ENCODE measurements around the gene PNRC1. TPM values are rescaled to one million over a fixed set of nuclear protein-coding genes. Genes with fewer than 3 reads are reported as not detected.
"Not testable (repeated sequence)": the region's sequence is repeated elsewhere in the genome, so short reads cannot be mapped to it uniquely, and the experiment has no call there.

Gene PNRC1
- total RNA-seq, 1 donor from 2014 or later = 93.2 TPM

DNA sequence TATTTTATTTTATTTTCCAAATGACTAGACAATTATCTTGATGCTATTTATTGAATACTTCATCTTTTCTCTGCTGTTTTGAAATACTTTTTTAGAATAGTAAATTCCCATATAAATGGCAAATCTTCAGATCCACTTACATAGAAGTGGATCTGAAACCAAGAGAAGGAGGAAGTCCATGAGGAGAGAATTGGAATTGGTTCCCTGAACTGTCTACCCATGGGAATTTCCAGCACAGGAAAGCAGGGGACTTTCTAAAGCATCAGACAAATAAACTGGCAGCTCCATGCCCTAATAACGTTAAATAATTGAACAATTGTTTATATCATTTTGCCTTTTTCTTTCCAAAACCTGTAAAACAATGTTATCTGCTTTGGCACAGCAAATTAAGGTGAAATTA lies 47.1 kb upstream of the PNRC1 start:
- no peak for FAIRE-seq
- H3K36me3 Mint-ChIP-seq (ENCODE audit: low read depth, unreplicated experiment) = peaks cover 3% of the 10 kb centered on the region

DNA sequence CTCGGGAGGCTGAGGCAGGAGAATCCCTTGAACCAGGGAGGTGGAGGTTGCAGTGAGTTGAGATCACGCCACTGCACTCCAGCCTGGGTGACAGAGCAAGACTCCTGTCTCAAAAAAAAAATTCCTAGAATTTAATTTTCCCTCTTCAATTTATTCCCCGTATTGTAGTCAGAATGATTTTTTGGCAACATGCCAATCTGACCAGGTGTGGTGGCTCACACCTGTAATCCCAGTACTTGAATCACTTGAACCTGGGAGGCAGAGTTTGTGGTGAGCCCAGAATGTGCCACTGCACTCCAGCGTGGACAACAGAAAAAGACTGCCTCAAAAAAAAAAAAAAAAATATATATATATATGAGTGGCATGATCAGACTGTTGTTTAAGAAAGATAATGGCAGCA lies 46.4 kb upstream of the PNRC1 start:
- H3K4me3 ChIP-seq (ENCODE audit: insufficient read depth, low read depth, low read length); H3K27me3 Mint-ChIP-seq (ENCODE audit: low read depth, unreplicated experiment); H3K9ac ChIP-seq (ENCODE audit: low read length); H3K27ac Mint-ChIP-seq (ENCODE audit: unreplicated experiment); H3K27ac ChIP-seq (ENCODE audit: low read depth, low read length); H3K9me3 ChIP-seq (ENCODE audit: insufficient read depth, low read depth, low read length); FAIRE-seq; H3K36me3 ChIP-seq (ENCODE audit: insufficient read depth, low read length); H3K27me3 ChIP-seq (ENCODE audit: insufficient read depth, low read length); H2AFZ ChIP-seq (ENCODE audit: low read depth, low read length); H3K79me2 ChIP-seq (ENCODE audit: insufficient read depth, low read length); H3K4me3 Mint-ChIP-seq (ENCODE audit: unreplicated experiment); DNase-seq (ENCODE audit: low read depth); H4K20me1 ChIP-seq (ENCODE audit: insufficient read depth, low read length); H3K4me2 ChIP-seq (ENCODE audit: low read length); H3K36me3 Mint-ChIP-seq (ENCODE audit: low read depth, unreplicated experiment): not testable (repeated sequence)
- Mint-ChIP-seq H3K9me3 (ENCODE audit: unreplicated experiment) (peaks cover 17% of the 10 kb centered on the region), H3K4me1 (ENCODE audit: low read depth, unreplicated experiment) (peaks cover 15% of the 10 kb centered on the region)
- peaks cover 12% of the 10 kb centered on the region for H3K4me1 ChIP-seq (ENCODE audit: insufficient read depth, low read length)

More for the DNA sequence above, 47.1 kb upstream of the PNRC1 start:
- no peaks in the 10 kb centered on the region for H3K27me3 Mint-ChIP-seq (ENCODE audit: low read depth, unreplicated experiment)
- Histone ChIP-seq H3K79me2 (ENCODE audit: insufficient read depth, low read length) (no peaks in the 10 kb centered on the region), H3K9ac (ENCODE audit: low read length) (no peak overlapping the region), H3K9me3 (ENCODE audit: insufficient read depth, low read depth, low read length) (peaks cover 2% of the 10 kb centered on the region), H3K27ac (ENCODE audit: low read depth, low read length) (no peak overlapping the region), H3K27me3 (ENCODE audit: insufficient read depth, low read length) (no peaks in the 10 kb centered on the region), H3K36me3 (ENCODE audit: insufficient read depth, low read length) (no peaks in the 10 kb centered on the region), H3K4me2 (ENCODE audit: low read length) (no peak overlapping the region), H2AFZ (ENCODE audit: low read depth, low read length) (no peak overlapping the region), H4K20me1 (ENCODE audit: insufficient read depth, low read length) (no peaks in the 10 kb centered on the region), H3K4me1 (ENCODE audit: insufficient read depth, low read length) (peaks cover 12% of the 10 kb centered on the region), H3K4me3 (ENCODE audit: insufficient read depth, low read depth, low read length) (no peak overlapping the region)
- no peak overlapping the region for H3K4me3 Mint-ChIP-seq (ENCODE audit: unreplicated experiment)
- peaks cover 15% of the 10 kb centered on the region for H3K4me1 Mint-ChIP-seq (ENCODE audit: low read depth, unreplicated experiment)
- peaks cover 12% of the 10 kb centered on the region for H3K9me3 Mint-ChIP-seq (ENCODE audit: unreplicated experiment)
- no peak overlapping the region for H3K27ac Mint-ChIP-seq (ENCODE audit: unreplicated experiment)
- TF ChIP-seq, protein P1, sequence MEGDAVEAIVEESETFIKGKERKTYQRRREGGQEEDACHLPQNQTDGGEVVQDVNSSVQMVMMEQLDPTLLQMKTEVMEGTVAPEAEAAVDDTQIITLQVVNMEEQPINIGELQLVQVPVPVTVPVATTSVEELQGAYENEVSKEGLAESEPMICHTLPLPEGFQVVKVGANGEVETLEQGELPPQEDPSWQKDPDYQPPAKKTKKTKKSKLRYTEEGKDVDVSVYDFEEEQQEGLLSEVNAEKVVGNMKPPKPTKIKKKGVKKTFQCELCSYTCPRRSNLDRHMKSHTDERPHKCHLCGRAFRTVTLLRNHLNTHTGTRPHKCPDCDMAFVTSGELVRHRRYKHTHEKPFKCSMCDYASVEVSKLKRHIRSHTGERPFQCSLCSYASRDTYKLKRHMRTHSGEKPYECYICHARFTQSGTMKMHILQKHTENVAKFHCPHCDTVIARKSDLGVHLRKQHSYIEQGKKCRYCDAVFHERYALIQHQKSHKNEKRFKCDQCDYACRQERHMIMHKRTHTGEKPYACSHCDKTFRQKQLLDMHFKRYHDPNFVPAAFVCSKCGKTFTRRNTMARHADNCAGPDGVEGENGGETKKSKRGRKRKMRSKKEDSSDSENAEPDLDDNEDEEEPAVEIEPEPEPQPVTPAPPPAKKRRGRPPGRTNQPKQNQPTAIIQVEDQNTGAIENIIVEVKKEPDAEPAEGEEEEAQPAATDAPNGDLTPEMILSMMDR (IDR thresholded peaks at IDR 0.05; ENCODE audit: insufficient read depth, low read depth, low read length) = no peak
- no peak for TF ChIP-seq EZH2 (IDR thresholded peaks at IDR 0.05; ENCODE audit: insufficient read depth, low read length)
- no peak for DNase-seq (ENCODE audit: low read depth)

DNA sequence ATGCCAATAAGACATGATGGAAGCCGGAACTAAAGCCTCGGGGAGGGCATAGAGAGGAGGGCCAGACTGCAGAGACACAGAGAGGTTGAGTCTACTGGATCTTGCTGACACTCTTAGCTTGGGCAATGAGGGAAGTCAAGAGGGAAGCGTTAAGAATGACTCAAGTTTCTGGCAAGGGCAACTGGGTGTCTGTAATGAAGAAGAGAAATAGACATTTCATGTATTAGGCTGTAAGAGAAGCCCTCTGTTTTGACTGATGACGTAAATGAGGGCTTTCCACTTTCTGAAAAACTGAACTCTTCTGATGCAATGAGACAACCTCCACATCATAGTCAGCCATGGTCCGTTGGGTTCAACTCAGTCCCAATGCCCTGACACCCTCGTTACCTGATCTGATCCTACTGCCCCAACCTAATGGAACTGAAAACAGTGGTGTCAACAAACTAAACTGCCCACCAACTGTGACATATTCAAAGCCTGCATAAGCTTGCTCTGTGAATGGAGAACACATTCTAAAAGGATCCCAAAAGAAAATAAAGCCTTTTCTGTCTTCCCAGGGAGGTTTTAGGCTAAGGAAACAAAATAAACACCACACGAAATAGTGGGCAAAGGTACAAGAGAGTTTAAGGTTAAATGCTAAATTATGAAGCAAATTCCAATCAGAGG lies 45.8 kb upstream of the PNRC1 start:
- H3K27ac Mint-ChIP-seq (ENCODE audit: unreplicated experiment) = no peak overlapping the region

More for the DNA sequence above, 45.8 kb upstream of the PNRC1 start:
- FAIRE-seq = no peak
- peak; percentile 62 for DNase-seq (ENCODE audit: low read depth)
- Histone ChIP-seq H4K20me1 (ENCODE audit: insufficient read depth, low read length) (no peaks in the 10 kb centered on the region), H3K4me1 (ENCODE audit: insufficient read depth, low read length) (peaks cover 12% of the 10 kb centered on the region), H3K27ac (ENCODE audit: low read depth, low read length) (peak overlapping the region; percentile 68), H3K4me3 (ENCODE audit: insufficient read depth, low read depth, low read length) (no peak overlapping the region), H3K27me3 (ENCODE audit: insufficient read depth, low read length) (no peaks in the 10 kb centered on the region), H3K9me3 (ENCODE audit: insufficient read depth, low read depth, low read length) (peaks cover 3% of the 10 kb centered on the region), H3K36me3 (ENCODE audit: insufficient read depth, low read length) (no peaks in the 10 kb centered on the region), H3K4me2 (ENCODE audit: low read length) (peak overlapping the region; percentile 45), H3K79me2 (ENCODE audit: insufficient read depth, low read length) (no peaks in the 10 kb centered on the region), H3K9ac (ENCODE audit: low read length) (peak overlapping the region; percentile 32), H2AFZ (ENCODE audit: low read depth, low read length) (no peak overlapping the region)
- peaks cover 3% of the 10 kb centered on the region for H3K36me3 Mint-ChIP-seq (ENCODE audit: low read depth, unreplicated experiment)
- H3K27me3 Mint-ChIP-seq (ENCODE audit: low read depth, unreplicated experiment) = no peaks in the 10 kb centered on the region
- TF ChIP-seq EZH2 (IDR thresholded peaks at IDR 0.05; ENCODE audit: insufficient read depth, low read length) = no peak
- TF ChIP-seq, protein P1 (IDR thresholded peaks at IDR 0.05; ENCODE audit: insufficient read depth, low read depth, low read length) = no peak
- H3K4me3 Mint-ChIP-seq (ENCODE audit: unreplicated experiment) = no peak overlapping the region
- H3K4me1 Mint-ChIP-seq (ENCODE audit: low read depth, unreplicated experiment) = peaks cover 15% of the 10 kb centered on the region
- peaks cover 19% of the 10 kb centered on the region for H3K9me3 Mint-ChIP-seq (ENCODE audit: unreplicated experiment)

Data from astrocyte (in vitro differentiated cells and primary cell).